C4-2B (cell line): Measurements from ENCODE around the gene USP19.

Source experiments
- ZFX ChIP-seq: fragments of 450-650 bp; IDR thresholded peaks from 2 replicates; pipeline ENCODE4 v1.6.1; 2017
- TF ChIP-seq, protein P1 (sequence below): fragments of 450-650 bp; conservative IDR thresholded peaks from 2 replicates; pipeline ENCODE4 v1.5.1; 2017; ENCODE audit warnings: mild to moderate bottlenecking

DNA sequence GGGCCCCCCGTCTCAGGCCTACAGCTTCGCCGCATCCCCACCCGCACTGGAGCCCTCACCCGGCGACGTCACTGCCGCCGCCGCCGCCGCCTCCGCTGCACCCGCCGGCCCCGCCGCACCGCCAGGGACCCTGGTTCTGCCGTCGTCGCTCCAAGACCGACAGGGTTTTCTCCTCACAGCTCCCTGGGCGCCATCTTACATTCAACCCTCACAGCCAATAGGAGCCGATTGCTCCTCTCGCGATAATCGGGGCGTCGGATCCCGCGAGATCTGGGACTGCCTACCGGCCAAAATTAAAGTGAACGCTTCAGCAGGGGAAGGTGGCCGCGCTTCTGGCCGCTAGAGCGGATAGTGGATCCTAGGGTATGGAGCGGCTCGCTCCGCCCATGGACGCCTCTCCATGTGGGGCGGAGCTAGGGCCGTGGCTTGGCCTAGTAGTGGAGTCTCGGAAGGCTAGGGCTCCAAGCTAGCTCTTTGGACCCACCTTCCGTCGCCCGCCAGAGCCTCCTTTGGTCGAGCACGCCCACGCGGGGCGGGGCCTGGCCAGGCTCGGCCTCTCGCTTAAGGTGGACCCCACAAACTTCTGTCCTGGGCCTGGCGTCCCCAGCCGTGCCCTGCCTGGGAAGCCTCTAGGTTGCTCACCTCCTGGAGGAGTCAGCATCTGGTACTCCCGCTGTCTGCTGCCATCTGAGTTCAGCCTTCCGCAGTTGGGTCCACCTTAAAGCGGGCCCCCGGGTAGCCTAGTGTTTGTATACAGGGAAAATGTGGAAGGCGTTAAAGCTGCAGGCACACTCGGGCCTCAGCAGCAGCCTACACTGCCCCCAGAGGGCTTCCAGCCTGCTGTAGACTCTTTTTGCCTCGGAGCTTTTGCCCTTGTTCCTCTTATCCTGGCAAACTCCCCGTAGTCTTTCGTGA lies 26.5 kb downstream of the USP19 start, which contains the start of gene QRICH1:
- TF ChIP-seq, protein P1, sequence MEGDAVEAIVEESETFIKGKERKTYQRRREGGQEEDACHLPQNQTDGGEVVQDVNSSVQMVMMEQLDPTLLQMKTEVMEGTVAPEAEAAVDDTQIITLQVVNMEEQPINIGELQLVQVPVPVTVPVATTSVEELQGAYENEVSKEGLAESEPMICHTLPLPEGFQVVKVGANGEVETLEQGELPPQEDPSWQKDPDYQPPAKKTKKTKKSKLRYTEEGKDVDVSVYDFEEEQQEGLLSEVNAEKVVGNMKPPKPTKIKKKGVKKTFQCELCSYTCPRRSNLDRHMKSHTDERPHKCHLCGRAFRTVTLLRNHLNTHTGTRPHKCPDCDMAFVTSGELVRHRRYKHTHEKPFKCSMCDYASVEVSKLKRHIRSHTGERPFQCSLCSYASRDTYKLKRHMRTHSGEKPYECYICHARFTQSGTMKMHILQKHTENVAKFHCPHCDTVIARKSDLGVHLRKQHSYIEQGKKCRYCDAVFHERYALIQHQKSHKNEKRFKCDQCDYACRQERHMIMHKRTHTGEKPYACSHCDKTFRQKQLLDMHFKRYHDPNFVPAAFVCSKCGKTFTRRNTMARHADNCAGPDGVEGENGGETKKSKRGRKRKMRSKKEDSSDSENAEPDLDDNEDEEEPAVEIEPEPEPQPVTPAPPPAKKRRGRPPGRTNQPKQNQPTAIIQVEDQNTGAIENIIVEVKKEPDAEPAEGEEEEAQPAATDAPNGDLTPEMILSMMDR = no peak; the same call in 1 of the 2 replicates
- TF ChIP-seq ZFX = 0 out of 2 replicates have a peak, but pooled peaks have one; percentile 19
